H1 (cell line): Measurements from ENCODE around the gene SLC6A12. TPM values are rescaled to one million over a fixed set of nuclear protein-coding genes. Genes with fewer than 3 reads are reported as not detected.

ENCODE experiments used
- ATF2 ChIP-seq: IDR thresholded peaks from 2 replicates; pipeline ENCODE4 v1.6.1; 2012; ENCODE audit warnings: low read length, inconsistent platforms
- polyA plus RNA-seq, 7 experiments: library from polyadenylated mRNA; depleted of rRNA in 3 of 7; stranded (reverse) in 5 of 7; unstranded in 2 of 7; fragments of >200 nt in 5 of 7; fragments of 200-250 nt in 2 of 7; gene quantifications; 1 replicate in 5 of 7; 2 replicates in 1 of 7; 4 replicates in 1 of 7; pipeline versions ENCODE4 v1.2.1 to v1.2.3, GENCODE V29; 2011 to 2013; ENCODE audit warnings: missing spikeins in 2 of 7, mixed read lengths in 2 of 7
- total RNA-seq: library from RNA; stranded (reverse); fragmentation: NEBNext Ultra II Directional; extraction: Animal tissue kit (Norgen Biotek cat#: 25700); gene quantifications from 2 replicates; pipeline ENCODE4 v1.2.1, GENCODE V29; 2021

Gene SLC6A12
- total and polyA plus RNA-seq, 2 of the 8 experiments (the other 6 are each of a cell fraction or from before 2014, with no cell fraction given): 0.70 to 1.1 TPM

GRCh38 chr12:165862-166368 lies 48.0 kb downstream of the SLC6A12 start (continued):
- no peak for TF ChIP-seq ATF2
- TF ChIP-seq, all 59 proteins: peak for 0
